NCI-H1436 (cell line): Measurements from ENCODE around the gene TP73.

ENCODE experiments used
- DNase-seq: peaks from one replicate; lab custom pipeline; 2025; lab: John Stamatoyannopoulos, UW

TP73 gene

DNA sequence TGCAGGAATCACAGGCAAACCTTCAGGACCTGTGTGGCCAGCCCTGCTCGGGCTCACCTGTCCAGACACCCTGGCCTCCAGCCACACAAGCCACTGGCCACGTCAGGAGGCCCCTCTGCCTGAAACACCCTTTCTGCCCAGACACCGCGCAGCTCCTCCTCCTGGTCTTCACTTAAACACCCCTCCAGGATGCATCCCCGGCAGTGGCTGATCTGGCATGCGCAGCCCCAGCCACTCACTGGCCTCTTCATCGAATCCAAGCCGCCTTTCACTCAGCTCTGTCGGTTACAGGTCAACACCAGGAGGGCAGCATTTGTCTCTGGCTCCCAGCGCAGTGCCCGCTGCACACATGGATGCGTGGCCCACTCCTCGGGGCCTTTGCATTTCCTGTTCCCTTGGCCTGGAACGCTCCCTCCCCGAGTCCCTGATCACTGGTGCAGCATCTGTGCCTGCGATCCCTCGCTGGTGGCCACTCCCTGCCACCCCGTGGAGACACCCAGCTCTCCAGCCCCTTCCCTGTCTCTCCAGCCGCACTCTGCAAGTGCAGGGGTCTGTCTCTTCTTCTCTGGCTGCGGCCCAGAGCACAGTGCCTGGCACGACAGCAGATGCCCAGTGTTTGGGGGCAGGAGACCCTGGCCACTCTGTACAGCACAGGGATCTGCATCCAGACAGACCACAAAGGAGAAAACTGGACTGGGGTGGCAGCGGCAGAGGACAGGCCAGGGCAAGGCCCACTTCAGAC is 18.1 kb upstream of the TP73 start:
- no peak for DNase-seq

DNA sequence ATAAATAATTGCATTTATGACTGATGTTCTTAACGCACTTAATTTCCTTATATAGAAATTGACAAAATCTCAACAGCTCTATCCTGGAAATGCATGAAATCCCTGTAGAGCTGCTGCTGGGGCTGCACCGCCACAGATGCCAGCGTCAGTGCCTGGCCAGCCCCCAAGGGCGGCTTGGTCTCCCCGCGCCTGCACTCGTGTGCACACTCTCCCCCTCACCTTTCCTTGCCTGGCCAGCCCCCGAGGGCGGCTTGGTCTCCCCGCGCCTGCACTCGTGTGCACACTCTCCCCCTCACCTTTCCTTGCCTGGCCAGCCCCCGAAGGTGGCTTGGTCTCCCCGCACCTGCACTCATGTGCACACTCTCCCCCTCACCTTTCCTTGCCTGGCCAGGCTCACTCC is 16.2 kb upstream of the TP73 start:
- no peak for DNase-seq

DNA sequence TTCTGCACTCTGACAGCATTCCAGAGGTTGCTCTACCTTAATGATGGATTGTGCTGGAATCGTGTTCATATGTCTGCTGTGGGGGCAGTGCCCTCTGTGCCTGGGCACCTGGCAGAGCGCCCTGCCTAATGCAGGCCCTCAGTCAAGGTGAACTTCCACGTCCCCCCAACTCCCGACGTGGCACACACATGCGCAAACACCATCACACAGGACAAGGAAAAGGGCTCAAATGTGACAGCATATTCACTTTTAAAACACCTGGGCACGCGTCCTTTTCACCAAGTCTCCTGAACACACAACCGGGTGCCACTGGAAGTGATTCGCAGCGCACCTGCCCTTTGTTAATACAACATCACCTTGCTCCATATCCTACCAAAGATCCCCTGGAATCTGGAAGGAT is 15.8 kb upstream of the TP73 start:
- DNase-seq, result no peak

GRCh38 chr1:3638027-3638426 is 14.3 kb upstream of the TP73 start:
- no peak for DNase-seq

- no peak for DNase-seq
These were observed 13.6 kb upstream of the TP73 start for GRCh38 chr1:3638676-3639075.

- no peak for DNase-seq
These were observed 12.9 kb upstream of the TP73 start for GRCh38 chr1:3639397-3639911.

GRCh38 chr1:3640121-3640837 is 12.0 kb upstream of the TP73 start:
- no peak for DNase-seq

DNA sequence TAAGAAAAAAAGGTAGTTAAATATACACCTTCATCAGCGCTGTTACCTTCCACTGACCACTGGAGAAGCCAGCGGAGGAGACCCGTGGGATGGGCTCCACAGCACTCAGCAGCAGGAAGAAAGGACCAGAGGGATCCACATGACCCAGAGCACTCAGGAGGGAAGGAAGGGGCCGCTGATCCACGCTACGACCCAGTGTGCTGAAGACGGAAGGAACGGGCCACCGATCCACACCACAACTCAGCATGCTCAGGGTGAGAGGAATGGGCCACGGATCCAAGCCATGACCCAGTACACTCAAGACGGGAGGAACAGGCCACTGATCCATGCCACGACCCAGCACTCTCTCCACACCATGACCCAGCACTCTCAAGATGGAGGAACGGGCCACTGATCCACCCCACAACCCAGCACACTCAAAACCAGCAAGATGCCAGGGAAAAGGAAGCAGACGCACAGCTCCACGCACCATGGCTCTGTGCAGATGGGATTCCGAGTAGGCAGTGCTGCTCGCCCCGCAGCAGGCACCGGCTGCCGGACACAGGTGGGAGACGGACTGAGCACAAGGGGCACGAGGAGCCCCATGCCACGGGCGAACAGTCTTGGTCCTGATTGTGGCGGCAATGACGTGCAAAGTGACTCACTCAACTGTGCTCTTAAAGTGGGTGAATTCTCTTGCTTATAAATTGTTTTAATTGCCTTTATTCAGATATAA is 11.1 kb upstream of the TP73 start:
- DNase-seq, result no peak

DNA sequence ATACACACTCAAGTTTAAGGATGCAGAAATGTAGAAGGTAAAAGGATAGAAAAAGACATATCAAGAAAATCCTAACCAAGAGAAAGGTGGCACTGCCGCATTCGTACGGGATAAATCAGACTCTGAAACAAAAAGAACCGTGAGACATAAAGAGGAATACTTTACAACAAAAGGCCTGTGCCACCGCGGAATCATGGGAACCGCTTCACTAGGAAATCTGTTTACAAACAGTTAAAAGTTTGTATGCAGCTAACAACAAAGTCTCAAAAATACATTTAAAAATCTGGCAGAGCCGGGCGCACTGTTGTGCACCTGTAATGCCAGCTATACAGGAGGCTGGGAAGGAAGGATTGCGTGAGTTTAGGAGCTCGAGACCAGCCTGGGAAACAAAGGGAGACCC is 10.5 kb upstream of the TP73 start:
- DNase-seq, result no peak

DNA sequence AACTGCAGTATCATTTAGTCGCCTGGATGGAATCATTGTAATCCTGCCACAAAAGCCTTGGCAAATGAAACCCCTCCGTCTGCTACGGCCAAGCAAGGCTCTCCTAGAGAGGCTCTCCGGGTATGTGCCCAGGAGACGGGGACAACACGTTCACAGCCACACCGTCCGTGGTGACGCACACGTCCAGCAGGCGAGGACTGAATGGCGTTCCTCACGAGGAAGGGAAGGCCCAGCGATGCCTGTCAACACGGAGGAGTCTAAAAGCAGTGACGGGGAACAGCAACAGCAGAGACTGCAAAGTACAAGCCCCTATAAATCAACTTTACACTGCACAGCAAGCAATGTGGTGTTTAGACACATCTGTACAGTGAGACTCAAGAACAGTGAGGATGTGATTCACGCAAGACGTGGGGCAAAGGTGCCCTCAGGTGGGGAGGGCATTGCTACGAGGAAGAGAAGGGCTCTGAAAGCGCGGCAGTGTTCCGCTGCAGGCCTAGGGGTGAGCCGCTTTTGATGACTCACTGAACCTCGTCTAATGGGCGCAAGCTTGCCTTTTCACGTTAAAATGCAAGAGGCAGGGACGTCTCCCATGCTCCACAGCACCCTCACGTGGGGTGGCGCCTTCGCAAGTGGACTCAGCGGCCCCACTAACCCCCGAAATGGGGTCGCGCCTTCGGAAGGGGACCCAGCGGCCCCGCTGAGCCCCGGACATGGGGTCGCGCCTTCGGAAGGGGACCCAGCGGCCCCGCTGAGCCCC is 9.2 kb upstream of the TP73 start:
- no peak for DNase-seq

GRCh38 chr1:3644273-3644672 is 8.0 kb upstream of the TP73 start:
- no peak for DNase-seq

GRCh38 chr1:3645247-3645646 is 7.1 kb upstream of the TP73 start:
- no peak for DNase-seq

- DNase-seq, result no peak
These were observed 6.5 kb upstream of the TP73 start for GRCh38 chr1:3645666-3646355.

- DNase-seq, result no peak
These were observed 5.7 kb upstream of the TP73 start for GRCh38 chr1:3646596-3646995.

- DNase-seq, result peak; percentile 90
These were observed 2.7 kb upstream of the TP73 start, which contains the start of gene WRAP73 for GRCh38 chr1:3649342-3650247. Gene WRAP73, minus strand, starts transcription at chr1:3650103. Its CDS starts 104 bp downstream, at chr1:3649999.

DNA sequence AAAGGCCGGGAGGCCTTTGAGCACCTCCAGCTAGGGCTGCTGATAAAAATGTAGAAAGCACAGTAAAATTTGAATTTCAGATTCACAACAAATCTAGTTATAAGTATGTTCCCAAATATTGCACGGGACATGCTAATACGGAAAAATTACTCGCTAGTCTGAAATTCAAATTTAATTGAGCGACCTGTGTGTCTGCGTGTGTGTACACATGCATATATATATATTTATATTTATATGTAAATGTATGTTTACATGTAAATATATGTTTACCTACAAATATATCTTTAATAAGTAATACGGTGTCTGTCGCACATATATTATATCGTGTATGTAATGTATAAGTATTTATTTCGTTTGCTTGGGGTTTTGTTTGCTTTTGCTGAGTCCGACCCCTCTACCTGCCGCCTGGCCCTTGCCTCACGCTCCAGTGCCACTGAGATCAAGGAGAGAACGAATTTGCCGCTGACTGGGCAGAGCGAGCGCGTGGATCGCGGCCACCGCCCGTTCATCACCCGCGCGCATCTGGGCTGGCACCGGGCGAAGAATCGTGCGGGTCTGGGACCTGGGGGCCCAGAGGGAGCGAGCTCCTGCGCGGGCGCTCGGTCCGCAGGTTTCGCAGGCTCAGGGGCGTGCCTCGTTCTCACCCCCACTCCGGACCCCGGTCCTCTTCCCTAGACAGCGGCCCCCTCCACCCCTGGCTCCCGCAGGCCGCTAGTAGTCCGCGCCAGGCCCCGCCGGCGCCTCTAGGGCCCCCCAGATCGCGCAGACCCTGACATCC is 1.9 kb upstream of the TP73 start:
- no peak for DNase-seq

DNA sequence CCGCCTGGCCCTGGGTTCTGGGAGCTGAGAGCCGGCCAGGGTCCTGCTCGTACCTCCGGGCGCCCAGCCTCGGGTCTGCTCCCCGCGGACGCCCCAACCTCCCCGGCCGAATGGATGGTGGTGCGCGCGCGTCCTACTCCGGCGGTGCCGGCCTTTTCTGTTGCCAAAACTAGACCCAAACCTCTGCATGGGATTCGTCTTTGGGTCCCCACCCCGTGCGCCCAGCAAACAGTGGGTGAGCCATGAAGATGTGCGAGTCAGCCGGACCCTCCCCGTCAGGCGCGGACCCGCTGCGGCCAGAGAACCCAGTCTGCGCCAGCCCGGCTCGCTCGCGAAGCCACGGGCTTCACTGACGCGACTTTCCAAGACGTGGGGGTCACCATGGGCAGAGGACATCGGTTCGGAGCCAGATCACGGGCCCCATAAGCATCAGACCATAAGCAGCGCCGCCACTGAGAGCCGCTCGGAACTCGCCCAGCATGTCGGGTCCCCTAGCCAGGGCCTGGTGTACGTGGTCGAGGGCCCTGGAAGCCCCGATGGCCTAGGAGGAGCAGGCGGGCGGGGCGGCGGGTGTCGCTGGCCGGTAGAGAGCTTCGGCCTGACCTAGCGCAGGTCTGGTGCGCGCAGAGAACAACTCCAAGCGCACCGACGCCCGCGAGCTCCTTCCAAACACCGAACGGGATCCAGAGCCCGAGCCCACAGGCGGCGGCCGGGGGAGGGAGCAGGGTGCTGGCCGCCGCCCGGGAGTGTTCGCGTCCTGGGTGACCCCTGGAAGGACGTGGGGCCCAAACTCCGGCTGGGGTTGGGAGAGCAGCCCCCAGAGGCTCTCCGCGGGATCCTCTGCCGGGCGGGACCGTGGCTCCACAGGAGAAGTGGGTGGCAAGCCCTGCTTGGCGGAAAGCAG is 1.0 kb upstream of the TP73 start:
- DNase-seq, result no peak

DNA sequence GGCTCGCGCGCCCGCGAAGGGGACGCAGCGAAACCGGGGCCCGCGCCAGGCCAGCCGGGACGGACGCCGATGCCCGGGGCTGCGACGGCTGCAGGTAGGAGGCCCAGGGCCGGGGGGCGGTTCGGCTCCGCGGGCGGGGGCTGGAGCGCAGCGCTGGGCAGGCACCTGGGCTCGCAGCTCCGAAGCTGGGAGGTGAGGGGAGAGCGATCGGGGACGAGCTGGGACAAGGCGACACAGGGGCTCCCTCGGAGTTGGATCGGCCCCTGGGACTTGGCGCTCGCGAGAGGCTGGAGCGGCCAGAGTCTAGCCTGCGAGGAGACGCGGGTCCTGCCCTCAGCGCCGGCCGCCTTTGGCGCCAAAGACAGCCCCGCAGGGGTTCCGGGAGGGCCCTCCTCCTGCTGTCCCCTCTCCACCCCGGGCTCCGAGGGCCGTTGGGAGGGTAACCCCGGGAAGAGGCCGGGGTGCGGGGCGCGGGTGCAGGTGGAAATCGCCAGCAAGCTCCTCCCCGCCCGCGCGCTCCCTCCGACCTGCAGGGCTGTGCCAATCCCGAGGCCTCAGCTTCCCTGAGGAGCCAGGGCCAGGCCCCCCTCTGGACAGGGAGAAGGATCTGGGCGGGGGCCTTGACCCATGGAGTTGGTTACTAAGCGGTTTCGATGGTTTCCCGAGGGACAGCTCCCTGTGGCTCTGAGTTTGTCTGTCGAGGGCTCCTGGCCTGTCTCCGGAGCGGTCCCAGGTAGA is 401 bp downstream of the TP73 start:
- no peak for DNase-seq
